Sciatic nerve (tissue), 2 donors: ENCODE measurements around the gene PDXK. TPM values are rescaled to one million over a fixed set of nuclear protein-coding genes. Genes with fewer than 3 reads are reported as not detected.

ENCODE experiments used
- ATAC-seq: fragments of 200-7000 bp; cut with Tn5 transposase; one replicate; pipeline ENCODE4 v1.9.1; 2020; ENCODE audit warnings: mild to moderate bottlenecking, moderate library complexity
- DNase-seq: peaks from one replicate; pipeline ENCODE4 v3.0.0-alpha.2; 2020; ENCODE audit warnings: low spot score
- intact Hi-C: fragments of 100-400 bp; cut with DNase I; formaldehyde crosslinking; loops from one replicate; pipeline ENCODE4 v1.14.2; 2022
- total RNA-seq: library from RNA; stranded (reverse); fragmentation: NEBNext Ultra II Directional; extraction: Animal tissue kit (Norgen Biotek cat#: 25700); gene quantifications from one replicate; pipeline ENCODE4 v1.2.1, GENCODE V29; 2021
- donor health status: DM: no; HTN: no; CAD: no.
- donor health status: DM: no; HTN: no; CAD: no.

PDXK gene
- total RNA-seq, 1 donor from 2014 or later: 111 TPM

DNA sequence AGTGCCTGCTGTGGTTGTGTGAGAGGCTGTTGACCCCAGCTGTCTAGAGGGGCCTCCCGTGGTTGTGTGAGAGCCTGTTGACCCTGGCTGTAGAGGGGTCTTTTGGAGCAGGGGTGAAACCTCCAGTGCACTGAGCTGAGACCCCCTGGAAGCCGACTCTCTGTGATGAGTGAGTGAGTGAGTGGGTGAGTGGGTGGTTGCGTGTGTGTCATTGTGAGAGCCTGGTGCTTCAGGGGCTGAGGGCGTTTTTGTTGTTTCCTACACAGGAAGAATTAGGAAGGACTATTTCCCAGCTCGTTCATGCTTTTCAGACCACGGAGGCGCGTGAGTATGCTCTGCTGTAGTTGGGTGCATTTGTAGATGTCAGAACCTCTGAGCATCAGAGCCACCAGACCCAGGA is 73.5 kb downstream of the PDXK start:
- intact Hi-C loops: no loop called here
- ATAC-seq: no peak
- DNase-seq: no peak

GRCh38 chr21:43793243-43793642 is 74.3 kb downstream of the PDXK start:
- DNase-seq (no peak), ATAC-seq (no peak)
- intact Hi-C loops: no loop called here

DNA sequence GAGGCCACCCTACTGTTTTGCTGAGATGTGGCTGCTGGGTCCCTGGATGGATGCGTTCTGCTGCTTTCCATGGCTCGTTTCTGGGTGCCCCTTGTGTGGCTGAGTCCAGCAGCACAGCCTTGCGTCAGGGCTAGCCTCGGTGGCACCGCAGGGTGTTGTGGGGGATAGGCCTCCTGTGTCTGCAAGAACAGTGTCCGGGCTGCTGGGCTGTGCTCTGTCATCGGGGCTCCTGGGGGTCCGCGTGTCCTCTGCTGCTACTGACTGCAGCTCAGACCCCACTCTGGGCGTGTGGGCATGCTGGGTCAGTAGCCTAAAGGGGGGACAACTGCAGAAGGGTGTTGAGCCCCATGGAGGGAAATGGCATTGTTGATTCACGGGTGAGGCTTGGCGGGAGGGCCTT is 75.4 kb downstream of the PDXK start:
- no peak for DNase-seq
- intact Hi-C loops: no loop called here

GRCh38 chr21:43794857-43795256 is 75.9 kb downstream of the PDXK start:
- ATAC-seq (no peak), DNase-seq (no peak)

More for the DNA sequence above, 75.4 kb downstream of the PDXK start:
- no peak for ATAC-seq

DNA sequence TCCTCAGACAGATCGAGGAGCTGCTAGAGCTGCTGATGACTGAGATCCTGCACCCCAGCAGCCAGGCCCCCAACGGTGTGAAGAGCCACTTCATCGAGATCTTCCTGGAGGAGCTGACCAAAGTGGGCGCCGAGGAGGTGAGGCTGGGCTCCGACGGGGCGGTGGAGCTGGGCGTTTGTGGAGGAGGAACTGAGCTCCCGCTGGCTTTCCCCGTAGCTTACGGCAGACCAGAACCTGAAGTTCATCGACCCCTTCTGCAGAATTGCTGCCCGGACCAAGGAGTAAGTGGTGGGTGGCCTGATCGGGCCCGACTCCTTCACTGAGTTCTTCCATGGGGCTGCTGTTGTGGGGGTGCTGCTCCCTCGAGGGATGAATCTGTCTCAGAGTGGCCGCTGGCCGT is 78.5 kb downstream of the PDXK start:
- ATAC-seq (no peak), DNase-seq (no peak)
- intact Hi-C loops: no loop called here

More at GRCh38 chr21:43794857-43795256, 75.9 kb downstream of the PDXK start:
- intact Hi-C loops: no loop called here

DNA sequence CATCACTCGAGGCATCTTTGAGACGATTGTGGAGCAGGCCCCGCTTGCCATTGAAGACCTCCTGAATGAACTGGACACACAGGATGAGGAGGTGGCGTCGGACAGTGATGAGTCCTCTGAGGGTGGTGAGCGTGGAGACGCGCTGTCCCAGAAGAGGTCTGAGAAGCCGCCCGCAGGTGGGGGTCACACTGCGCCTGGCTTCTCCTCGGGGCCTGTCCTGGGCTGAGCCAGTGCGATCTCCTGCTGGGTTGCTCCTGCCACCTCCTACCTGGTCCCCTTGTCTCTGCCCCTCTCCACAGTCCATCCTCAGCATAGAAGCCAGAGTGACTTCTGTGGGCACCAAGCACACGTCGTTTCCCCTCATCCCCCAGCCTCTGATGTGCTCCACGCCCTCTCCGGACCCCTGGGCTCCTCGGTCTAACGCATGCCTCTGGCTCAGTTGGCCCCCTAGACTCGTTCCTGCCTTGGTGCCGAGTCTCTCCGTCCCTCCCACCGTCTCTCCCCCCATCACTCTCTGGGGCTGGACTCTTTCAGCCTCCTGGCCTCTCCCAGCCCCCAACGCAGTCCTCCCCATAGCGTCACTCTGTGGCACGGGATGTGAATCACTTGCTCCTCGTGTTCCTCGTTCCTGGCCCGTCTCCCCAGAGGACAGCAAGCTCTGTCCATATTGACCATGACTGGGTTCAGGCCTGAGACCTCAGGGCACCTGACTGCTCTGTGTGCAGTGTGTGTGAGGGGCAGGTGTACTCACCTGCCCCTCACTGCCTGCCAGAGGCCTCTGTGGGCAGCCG is 79.2 kb downstream of the PDXK start:
- intact Hi-C loops: no loop called here
- DNase-seq: no peak
- no peak for ATAC-seq

- no peak for ATAC-seq
- intact Hi-C loops: no loop called here
- DNase-seq: no peak
Observed at GRCh38 chr21:43799301-43799840, 80.4 kb downstream of the PDXK start.

- DNase-seq (no peak), ATAC-seq (no peak)
- intact Hi-C loops: no loop called here
Observed at GRCh38 chr21:43800124-43800523, 81.2 kb downstream of the PDXK start.

GRCh38 chr21:43800566-43800965 is 81.6 kb downstream of the PDXK start:
- intact Hi-C loops: no loop called here
- DNase-seq: no peak
- no peak for ATAC-seq

GRCh38 chr21:43801006-43801783 is 82.3 kb downstream of the PDXK start:
- intact Hi-C loops: no loop called here
- DNase-seq: no peak
- no peak for ATAC-seq

DNA sequence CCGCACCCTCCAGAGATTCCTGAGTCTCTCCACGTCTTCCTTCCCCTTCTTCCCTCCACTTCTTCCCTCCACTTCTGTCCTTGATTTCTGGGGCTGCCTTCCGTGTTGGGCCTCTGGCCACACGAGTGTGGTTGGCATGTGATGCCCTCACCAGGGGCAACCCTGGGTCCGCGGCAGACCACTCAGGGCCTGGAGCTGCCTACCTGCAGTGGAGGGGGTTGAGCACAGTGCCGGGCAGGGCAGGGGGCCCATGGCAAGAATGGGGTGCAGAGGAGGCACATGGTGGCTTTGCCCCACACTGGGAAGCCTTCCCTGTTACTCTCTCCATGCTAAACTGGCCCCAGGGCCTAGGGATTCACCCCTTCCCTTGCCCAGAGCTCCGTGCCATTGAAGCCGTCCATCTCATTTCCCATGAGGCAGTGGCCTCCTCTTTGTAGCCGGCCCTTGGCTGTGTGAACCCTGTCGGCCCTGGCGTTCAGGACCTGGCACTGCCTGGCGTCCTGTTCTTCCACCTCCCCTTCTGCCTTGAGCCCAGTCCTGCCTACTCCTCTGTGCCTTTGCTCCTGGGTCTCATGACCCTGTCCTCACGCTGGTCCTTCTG is 83.9 kb downstream of the PDXK start:
- intact Hi-C loops: no loop called here
- ATAC-seq: no peak

GRCh38 chr21:43803558-43804300 is 84.8 kb downstream of the PDXK start:
- no peak for DNase-seq
- ATAC-seq: no peak
- intact Hi-C loops: no loop called here

More for the DNA sequence above, 83.9 kb downstream of the PDXK start:
- DNase-seq: no peak

DNA sequence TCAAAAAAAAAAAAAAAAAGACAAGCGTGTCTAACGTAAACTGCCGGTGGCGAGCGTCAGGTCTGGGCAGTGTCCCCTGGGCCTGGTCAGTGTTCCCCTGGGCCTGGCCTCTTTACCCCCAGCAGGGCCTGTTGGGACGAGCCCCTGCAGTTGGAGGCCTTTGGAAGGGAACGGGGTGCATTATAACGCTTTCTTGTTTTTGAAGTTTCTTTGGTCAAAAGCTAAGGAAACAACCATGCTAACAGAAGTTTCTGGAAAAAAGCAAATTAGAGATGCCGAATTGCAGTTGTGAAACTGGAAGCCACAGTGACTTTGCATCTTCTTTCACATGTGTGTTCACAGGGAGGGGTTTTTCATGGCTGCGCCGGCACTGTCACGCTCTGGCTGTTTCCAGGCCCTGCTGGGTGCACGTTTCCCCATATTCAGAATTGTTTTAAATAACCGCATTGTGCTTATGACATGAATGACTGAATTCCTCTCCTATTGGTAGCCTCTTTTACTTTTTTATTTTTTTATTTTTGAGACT is 86.4 kb downstream of the PDXK start:
- intact Hi-C loops: no loop called here
- DNase-seq: no peak
- no peak for ATAC-seq

DNA sequence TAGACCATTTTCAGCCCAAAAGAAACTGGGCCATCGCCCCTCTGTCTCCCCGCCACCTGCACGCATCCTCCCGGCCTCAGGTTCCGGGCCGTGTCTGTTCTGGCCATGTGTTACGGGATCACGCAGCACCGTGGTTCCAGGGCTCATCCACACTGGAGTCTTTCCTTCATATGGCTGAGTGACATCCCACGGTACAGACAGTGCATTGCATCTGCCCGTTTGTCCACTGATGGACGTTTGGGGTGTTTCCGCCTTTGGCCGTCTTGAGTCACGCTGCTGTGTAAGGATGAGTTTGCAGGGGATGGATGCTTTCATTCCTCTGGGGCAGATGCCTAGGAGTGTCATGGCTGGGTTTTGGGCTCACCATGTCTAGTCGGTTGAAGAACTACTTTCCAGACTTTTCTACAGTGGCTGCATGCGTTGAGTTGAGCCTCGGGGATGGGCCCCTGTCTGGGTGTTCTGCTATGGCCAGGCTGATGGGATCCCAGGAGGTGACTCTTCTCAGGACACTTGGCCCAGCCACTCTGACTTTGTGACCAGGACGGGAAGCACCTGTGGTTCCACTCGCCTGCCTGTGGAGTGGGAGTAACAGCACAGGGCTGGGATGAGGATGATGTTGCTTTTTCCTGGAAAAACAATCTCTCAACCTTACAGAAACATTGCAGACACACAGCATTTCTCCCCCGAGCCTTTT is 87.2 kb downstream of the PDXK start:
- ATAC-seq (no peak), DNase-seq (no peak)
- intact Hi-C loops: no loop called here

- DNase-seq (no peak), ATAC-seq (no peak)
- intact Hi-C loops: no loop called here
Observed at GRCh38 chr21:43808367-43808766, 89.4 kb downstream of the PDXK start.

- intact Hi-C loops: no loop called here
- DNase-seq (no peak), ATAC-seq (no peak)
Observed at GRCh38 chr21:43808832-43809251, 89.9 kb downstream of the PDXK start.

DNA sequence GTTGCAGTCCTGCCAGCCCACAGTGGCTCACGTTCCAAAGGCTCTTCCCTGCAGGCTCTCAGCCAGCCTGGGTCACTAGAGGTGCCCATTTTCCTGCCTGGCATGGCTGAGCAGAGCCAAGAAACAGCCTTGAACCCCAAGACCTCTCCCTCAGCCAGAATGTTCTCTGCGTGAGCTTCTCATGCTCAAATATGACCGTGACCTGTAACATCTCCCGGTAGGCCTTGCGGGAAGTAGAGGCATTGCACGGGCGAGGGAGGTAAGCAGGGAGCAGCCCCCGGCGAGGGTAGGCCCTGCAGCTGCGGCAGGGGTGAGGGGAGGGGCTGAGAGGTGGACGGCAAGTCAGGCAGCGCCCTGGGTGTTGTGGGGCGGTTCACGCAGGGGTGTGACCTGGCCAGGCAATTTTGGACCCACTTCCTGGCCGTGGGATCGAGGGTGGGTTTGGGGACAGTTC is 90.4 kb downstream of the PDXK start:
- DNase-seq: no peak
- no peak for ATAC-seq
- intact Hi-C loops: no loop called here

DNA sequence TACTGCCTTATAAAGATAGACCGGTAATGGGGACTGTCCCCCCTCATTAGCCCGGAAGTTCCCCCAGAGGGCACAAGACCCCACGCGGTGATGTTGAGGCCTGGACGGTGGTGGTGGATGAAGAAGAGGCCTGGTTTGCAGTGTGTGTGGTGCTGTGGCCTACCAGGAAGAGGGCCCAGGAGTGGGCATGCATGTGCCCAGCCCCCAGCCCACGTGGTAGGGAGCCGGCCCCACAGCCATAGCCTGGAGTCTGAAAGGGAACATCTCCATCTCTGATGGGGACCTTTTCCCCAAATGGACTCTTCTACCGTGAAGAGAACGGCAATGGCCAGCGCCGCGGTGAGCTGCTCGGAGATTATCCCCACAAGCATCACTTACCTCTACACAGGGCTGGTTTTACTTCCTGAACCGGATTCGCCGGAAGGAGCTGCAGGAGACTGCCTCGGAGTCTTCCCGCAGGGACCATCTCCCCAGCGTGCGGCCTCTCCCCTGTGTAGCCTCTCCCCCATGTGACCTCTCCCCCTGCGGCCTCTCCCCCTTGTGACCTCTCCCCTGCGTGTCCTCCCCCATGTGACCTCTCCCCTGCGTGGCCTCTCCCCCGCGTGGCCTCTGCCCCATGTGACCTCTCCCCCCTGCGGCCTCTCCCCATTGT is 91.0 kb downstream of the PDXK start:
- no peak for DNase-seq
- ATAC-seq: no peak
- intact Hi-C loops: no loop called here
